Measurements from ENCODE around the gene SLC39A11. TPM values are rescaled to one million over a fixed set of nuclear protein-coding genes. Genes with fewer than 3 reads are reported as not detected.

SLC39A11 gene
- total RNA-seq, 4 donors from 2014 or later, result 23.0 to 30.9 (median 27.6) TPM

DNA sequence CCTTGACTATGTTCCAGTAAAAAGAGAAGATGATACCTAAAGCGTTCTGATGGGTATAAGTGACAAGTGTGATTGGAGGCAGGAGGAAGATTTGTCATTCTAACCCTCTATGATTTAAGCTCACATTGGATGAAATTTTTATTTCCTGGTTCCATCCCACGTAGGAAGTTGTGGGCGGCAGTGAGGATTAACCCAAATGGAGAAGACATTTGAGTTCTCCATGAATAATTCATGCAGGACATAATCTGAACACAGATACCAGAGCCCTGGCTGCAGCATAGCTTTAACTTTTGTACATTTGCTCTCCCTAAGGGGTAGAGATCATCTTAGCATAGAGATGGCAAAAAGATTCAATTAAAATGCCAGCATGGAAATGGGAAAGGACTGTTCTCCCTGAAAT lies 146.3 kb downstream of the SLC39A11 start:
- Histone ChIP-seq H3K4me3 (no peak overlapping the region), H3K27ac (no peak overlapping the region), H3K36me3 (peaks cover 0 to 28% (median 0%) of the 10 kb centered on the region in 3 donors), H3K9me3 (no peaks in the 10 kb centered on the region), H3K27me3 (no peaks in the 10 kb centered on the region), H3K4me1 (no peaks in the 10 kb centered on the region)
- intact Hi-C loops (cut with DNase I), result no loop called here
- DNase-seq, result no peak
- 83 to 97% methylated on average over 3 of the region's 3 CpGs for WGBS, 2 donors
- no peak for TF ChIP-seq POLR2A (IDR thresholded peaks at IDR 0.05)
- TF ChIP-seq, protein P1, sequence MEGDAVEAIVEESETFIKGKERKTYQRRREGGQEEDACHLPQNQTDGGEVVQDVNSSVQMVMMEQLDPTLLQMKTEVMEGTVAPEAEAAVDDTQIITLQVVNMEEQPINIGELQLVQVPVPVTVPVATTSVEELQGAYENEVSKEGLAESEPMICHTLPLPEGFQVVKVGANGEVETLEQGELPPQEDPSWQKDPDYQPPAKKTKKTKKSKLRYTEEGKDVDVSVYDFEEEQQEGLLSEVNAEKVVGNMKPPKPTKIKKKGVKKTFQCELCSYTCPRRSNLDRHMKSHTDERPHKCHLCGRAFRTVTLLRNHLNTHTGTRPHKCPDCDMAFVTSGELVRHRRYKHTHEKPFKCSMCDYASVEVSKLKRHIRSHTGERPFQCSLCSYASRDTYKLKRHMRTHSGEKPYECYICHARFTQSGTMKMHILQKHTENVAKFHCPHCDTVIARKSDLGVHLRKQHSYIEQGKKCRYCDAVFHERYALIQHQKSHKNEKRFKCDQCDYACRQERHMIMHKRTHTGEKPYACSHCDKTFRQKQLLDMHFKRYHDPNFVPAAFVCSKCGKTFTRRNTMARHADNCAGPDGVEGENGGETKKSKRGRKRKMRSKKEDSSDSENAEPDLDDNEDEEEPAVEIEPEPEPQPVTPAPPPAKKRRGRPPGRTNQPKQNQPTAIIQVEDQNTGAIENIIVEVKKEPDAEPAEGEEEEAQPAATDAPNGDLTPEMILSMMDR (IDR thresholded peaks at IDR 0.05), result no peak

DNA sequence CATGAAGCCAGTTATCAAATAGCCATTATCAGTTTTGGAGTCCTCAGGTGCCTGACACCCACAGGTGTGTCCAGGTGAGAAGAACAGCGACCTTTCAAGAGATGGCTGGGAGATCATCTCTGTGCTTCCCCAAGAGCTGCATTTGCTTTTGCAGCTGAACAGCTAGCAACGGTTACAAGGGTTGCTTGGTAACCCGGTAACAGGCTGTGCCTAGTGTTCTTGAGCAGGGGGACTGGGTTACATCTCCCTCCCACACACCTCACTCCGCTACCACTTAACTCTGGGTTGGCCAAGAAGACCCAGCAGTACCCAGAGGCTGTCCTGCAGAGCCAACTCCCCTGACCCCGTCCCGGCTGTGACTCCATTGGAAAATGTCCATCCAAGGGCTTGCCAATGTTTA lies 147.0 kb downstream of the SLC39A11 start:
- no peak overlapping the region for H3K27ac ChIP-seq
- no peak for DNase-seq
- no peaks in the 10 kb centered on the region for H3K4me1 ChIP-seq
- H3K36me3 ChIP-seq, result peaks cover 0 to 28% (median 0%) of the 10 kb centered on the region in 3 donors
- TF ChIP-seq, protein P1 (IDR thresholded peaks at IDR 0.05), result no peak
- no peak for TF ChIP-seq POLR2A (IDR thresholded peaks at IDR 0.05)
- H3K9me3 ChIP-seq, result no peaks in the 10 kb centered on the region
- intact Hi-C loops (cut with DNase I), result no loop called here
- no peaks in the 10 kb centered on the region for H3K27me3 ChIP-seq
- 82 to 91% methylated on average over 5 of the region's 6 CpGs for WGBS, 2 donors
- no peak overlapping the region for H3K4me3 ChIP-seq

DNA sequence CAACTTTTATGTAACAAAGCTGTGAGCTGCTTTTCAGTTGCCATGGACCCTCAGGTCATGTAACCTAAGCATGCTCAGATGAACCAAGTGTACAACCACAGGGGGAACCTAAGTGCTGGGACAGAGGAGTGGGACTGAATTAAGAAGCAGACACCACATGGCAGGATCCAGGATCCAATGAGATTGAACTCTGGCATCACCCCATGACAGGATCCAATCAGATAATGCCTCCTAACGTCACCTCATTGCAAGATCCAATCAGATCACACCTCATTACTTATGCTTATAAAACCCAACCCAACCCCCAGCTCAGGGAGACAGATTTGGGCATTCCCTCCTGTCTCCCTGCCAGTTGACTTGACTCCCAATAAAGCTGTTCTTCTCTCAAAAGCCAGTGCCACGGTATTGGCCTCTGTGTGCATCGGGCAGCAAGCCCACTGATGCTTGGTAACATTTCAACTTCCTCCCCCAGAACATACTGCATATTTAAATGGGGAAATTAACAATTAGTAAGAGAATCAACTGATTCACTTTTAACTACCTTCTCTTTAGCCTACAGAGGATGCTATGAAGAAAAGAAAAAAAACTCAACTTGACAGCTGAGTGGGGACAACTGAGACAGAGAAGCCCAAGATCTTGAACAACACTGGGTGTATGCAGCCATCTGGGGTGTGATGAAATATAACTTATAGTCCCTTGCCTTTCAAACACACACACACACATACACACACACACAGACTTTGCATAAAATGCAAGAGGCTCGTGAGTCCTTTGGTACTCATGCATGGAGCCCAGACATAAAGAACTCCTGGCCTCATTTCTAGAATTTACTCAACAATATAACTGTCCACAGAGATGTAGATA lies 148.4 kb downstream of the SLC39A11 start:
- no peak for DNase-seq
- H3K4me1 ChIP-seq, result no peaks in the 10 kb centered on the region

DNA sequence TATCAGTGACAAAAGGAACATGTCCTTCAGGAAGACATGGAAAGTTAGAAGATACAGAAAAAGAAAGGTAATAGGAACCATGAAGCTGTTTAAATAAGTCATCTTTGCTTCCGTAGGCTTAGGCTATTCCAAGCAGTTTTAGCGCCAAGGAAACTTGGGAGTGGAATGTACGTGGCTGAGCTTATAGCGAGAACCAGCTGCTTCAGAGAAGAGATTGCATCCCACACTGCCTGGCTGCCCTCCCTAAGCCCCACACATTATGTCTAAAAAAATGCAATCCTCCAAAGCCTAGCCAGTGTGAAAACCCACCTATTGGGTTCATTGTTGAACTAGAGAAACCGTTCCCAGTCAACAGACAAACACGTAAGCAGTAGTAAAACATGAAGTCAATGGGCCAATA lies 149.9 kb downstream of the SLC39A11 start:
- Histone ChIP-seq H3K27me3 (no peaks in the 10 kb centered on the region), H3K4me3 (no peak overlapping the region), H3K36me3 (peaks cover 0 to 25% (median 0%) of the 10 kb centered on the region in 3 donors), H3K9me3 (no peaks in the 10 kb centered on the region), H3K4me1 (no peaks in the 10 kb centered on the region), H3K27ac (no peak overlapping the region)
- WGBS, 2 donors, result 92 to 93% methylated on average over 6 of the region's 6 CpGs
- intact Hi-C loops (cut with DNase I), result no loop called here
- no peak for DNase-seq
- TF ChIP-seq, protein P1 (IDR thresholded peaks at IDR 0.05), result no peak
- no peak for TF ChIP-seq POLR2A (IDR thresholded peaks at IDR 0.05)

More for the DNA sequence above, 148.4 kb downstream of the SLC39A11 start:
- 83 to 93% methylated on average over 4 of the region's 4 CpGs for WGBS, 2 donors
- no peak overlapping the region for H3K4me3 ChIP-seq
- no peak for TF ChIP-seq POLR2A (IDR thresholded peaks at IDR 0.05)
- TF ChIP-seq, protein P1 (IDR thresholded peaks at IDR 0.05), result no peak
- intact Hi-C loops (cut with DNase I), result no loop called here
- H3K36me3 ChIP-seq, result peaks cover 0 to 28% (median 0%) of the 10 kb centered on the region in 3 donors
- H3K9me3 ChIP-seq, result no peaks in the 10 kb centered on the region
- no peaks in the 10 kb centered on the region for H3K27me3 ChIP-seq
- H3K27ac ChIP-seq, result no peak overlapping the region

DNA sequence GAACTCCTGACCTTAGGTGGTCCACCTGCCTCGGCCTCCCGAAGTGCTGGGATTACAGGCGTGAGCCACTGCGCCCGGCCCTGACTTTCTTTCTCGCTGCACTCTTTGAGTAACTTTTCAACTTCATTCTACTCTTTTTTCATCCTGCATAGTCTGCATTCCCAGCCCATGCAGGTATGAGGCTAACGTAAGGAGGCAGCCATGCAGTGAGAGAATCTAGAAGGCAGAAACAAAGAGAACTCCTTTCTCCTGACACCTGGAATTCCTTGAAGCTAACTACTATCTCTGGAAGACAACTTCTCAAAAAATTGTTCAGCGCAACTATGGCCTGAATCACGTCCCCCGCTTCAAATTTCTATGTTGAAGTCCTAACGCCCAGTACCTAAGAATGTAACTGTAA lies 152.0 kb downstream of the SLC39A11 start:
- intact Hi-C loops (cut with DNase I), result no loop called here
- WGBS, 2 donors, result 98 to 99% methylated on average over 11 of the region's 11 CpGs
- TF ChIP-seq, protein P1 (IDR thresholded peaks at IDR 0.05), result no peak
- no peak for TF ChIP-seq POLR2A (IDR thresholded peaks at IDR 0.05)
- no peak overlapping the region for H3K4me3 ChIP-seq
- peaks cover 0 to 4% (median 0%) of the 10 kb centered on the region in 3 donors for H3K36me3 ChIP-seq
- no peaks in the 10 kb centered on the region for H3K9me3 ChIP-seq
- DNase-seq, result no peak
- H3K27ac ChIP-seq, result no peak overlapping the region
- no peaks in the 10 kb centered on the region for H3K4me1 ChIP-seq
- no peaks in the 10 kb centered on the region for H3K27me3 ChIP-seq

Data from esophagus squamous epithelium (tissue), 5 donors.